Spinal cord (tissue), 10 donors: ENCODE results near the gene SEC11C. TPM values are rescaled to one million over a fixed set of nuclear protein-coding genes. Genes with fewer than 3 reads are reported as not detected.
A peak's percentile ranks its signal among the peaks of the same experiment; 100 is the strongest.

Experiments used
- DNase-seq, 6 donors: peaks; one replicate each; pipeline versions ENCODE4 v3.0.0 to v3.0.0-alpha.2; 2013 to 2015; ENCODE audit warnings: low spot score in 6 of 6, low read depth in 4 of 6
- H3K27ac ChIP-seq: one replicate; pipeline ENCODE4 v1.5.1; 2013; ENCODE audit warnings: low read depth, low read length, control low read depth
- H3K27me3 ChIP-seq: one replicate; pipeline ENCODE4 v1.6.1; 2013; ENCODE audit warnings: low read length; ENCODE audit not compliant: control insufficient read depth, insufficient read depth
- H3K36me3 ChIP-seq: one replicate; pipeline ENCODE4 v1.6.1; 2013; ENCODE audit warnings: low read length; ENCODE audit not compliant: control insufficient read depth, insufficient read depth
- H3K4me1 ChIP-seq: one replicate; pipeline ENCODE4 v1.6.1; 2013; ENCODE audit warnings: low read length; ENCODE audit not compliant: control insufficient read depth, insufficient read depth
- H3K4me3 ChIP-seq: one replicate; pipeline ENCODE4 v1.5.1; 2013; ENCODE audit warnings: low read depth, low read length, control low read depth
- H3K9me3 ChIP-seq: one replicate; pipeline ENCODE4 v1.6.1; 2013; ENCODE audit warnings: low read length; ENCODE audit not compliant: control insufficient read depth, insufficient read depth
- WGBS: methylation state at CpG from one replicate; pipeline ENCODE4 v1.1.5; 2013; ENCODE audit warnings: missing lambda C conversion rate; ENCODE audit not compliant: insufficient coverage; 5-methylcytosine and 5-hydroxymethylcytosine counted together
- polyA plus RNA-seq, 2 donors: library from polyadenylated mRNA; unstranded; fragments of 120-200 nt; gene quantifications; one replicate each; pipeline ENCODE4 v1.2.1, GENCODE V29; 2013; ENCODE audit not compliant: insufficient read length in 2 of 2
- total RNA-seq, 2 donors: library from RNA; depleted of rRNA in 1 of 2; stranded (reverse); fragments of 120-200 nt in 1 of 2; fragments of >200 nt in 1 of 2; gene quantifications; one replicate each; pipeline versions ENCODE4 v1.2.3 to v1.2.4, GENCODE V29; 2013 to 2014
- donor health status: healthy.

Gene SEC11C
- total and polyA plus RNA-seq, 4 donors: 61.7 to 206 (median 138) TPM

- peaks cover 9% of the 10 kb centered on the region for H3K36me3 ChIP-seq
- H3K27me3 ChIP-seq: no peaks in the 10 kb centered on the region
- no peak overlapping the region for H3K4me3 ChIP-seq
- 68% methylated on average over 2 of the region's 3 CpGs for WGBS
- no peak for DNase-seq
- no peaks in the 10 kb centered on the region for H3K9me3 ChIP-seq
- H3K27ac ChIP-seq: no peak overlapping the region
- no peaks in the 10 kb centered on the region for H3K4me1 ChIP-seq
Observed at GRCh38 chr18:59159265-59159664, 19.6 kb downstream of the SEC11C start.

- no peak for DNase-seq
- no peaks in the 10 kb centered on the region for H3K9me3 ChIP-seq
- no peak overlapping the region for H3K4me3 ChIP-seq
- peaks cover 5% of the 10 kb centered on the region for H3K36me3 ChIP-seq
- no peaks in the 10 kb centered on the region for H3K27me3 ChIP-seq
- WGBS: 85% methylated on average over 8 of the region's 10 CpGs
- H3K4me1 ChIP-seq: no peaks in the 10 kb centered on the region
- H3K27ac ChIP-seq: no peak overlapping the region
Observed at GRCh38 chr18:59159986-59160385, 20.3 kb downstream of the SEC11C start.

GRCh38 chr18:59172664-59173249 is 33.1 kb downstream of the SEC11C start:
- no CpG with 5 or more reads among the region's 2 CpGs for WGBS
- peaks cover 3% of the 10 kb centered on the region for H3K4me1 ChIP-seq
- H3K27ac ChIP-seq: no peak overlapping the region
- no peaks in the 10 kb centered on the region for H3K27me3 ChIP-seq
- H3K4me3 ChIP-seq: no peak overlapping the region
- H3K9me3 ChIP-seq: peaks cover 12% of the 10 kb centered on the region
- no peaks in the 10 kb centered on the region for H3K36me3 ChIP-seq
- no peak for DNase-seq

- no CpG with 5 or more reads among the region's 4 CpGs for WGBS
Observed at GRCh38 chr18:59177485-59177884, 37.8 kb downstream of the SEC11C start.

GRCh38 chr18:59180150-59180845 is 40.6 kb downstream of the SEC11C start:
- WGBS: 85% methylated on average over 4 of the region's 9 CpGs
- Histone ChIP-seq H3K4me3 (no peak overlapping the region), H3K27ac (no peak overlapping the region), H3K9me3 (no peaks in the 10 kb centered on the region), H3K36me3 (no peaks in the 10 kb centered on the region), H3K27me3 (no peaks in the 10 kb centered on the region), H3K4me1 (peaks cover 3% of the 10 kb centered on the region)
- DNase-seq: peak in 1 of 6 donors; percentile 15

More at GRCh38 chr18:59177485-59177884, 37.8 kb downstream of the SEC11C start:
- Histone ChIP-seq H3K9me3 (peaks cover 7% of the 10 kb centered on the region), H3K27ac (no peak overlapping the region), H3K27me3 (no peaks in the 10 kb centered on the region), H3K4me3 (no peak overlapping the region), H3K4me1 (peaks cover 3% of the 10 kb centered on the region), H3K36me3 (no peaks in the 10 kb centered on the region)
- peak in 1 of 6 donors; percentile 18 for DNase-seq

- H3K36me3 ChIP-seq: no peaks in the 10 kb centered on the region
- no peaks in the 10 kb centered on the region for H3K27me3 ChIP-seq
- H3K27ac ChIP-seq: no peak overlapping the region
- H3K4me1 ChIP-seq: no peaks in the 10 kb centered on the region
- WGBS: no CpG with 5 or more reads among the region's 1 CpG
- no peak overlapping the region for H3K4me3 ChIP-seq
- DNase-seq: peak in 1 of 6 donors; percentile 27
- no peaks in the 10 kb centered on the region for H3K9me3 ChIP-seq
Observed at GRCh38 chr18:59182673-59183072, 43.0 kb downstream of the SEC11C start.

GRCh38 chr18:59189008-59189407 is 49.3 kb downstream of the SEC11C start:
- H3K4me3 ChIP-seq: no peak overlapping the region

GRCh38 chr18:59189746-59190145 is 50.1 kb downstream of the SEC11C start:
- Histone ChIP-seq H3K36me3 (no peaks in the 10 kb centered on the region), H3K4me1 (no peaks in the 10 kb centered on the region), H3K4me3 (no peak overlapping the region), H3K9me3 (no peaks in the 10 kb centered on the region), H3K27me3 (no peaks in the 10 kb centered on the region), H3K27ac (no peak overlapping the region)
- no peak for DNase-seq
- WGBS: no CpG with 5 or more reads among the region's 1 CpG

More at GRCh38 chr18:59189008-59189407, 49.3 kb downstream of the SEC11C start:
- no CpG with 5 or more reads among the region's 2 CpGs for WGBS
- H3K4me1 ChIP-seq: no peaks in the 10 kb centered on the region
- DNase-seq: no peak
- no peaks in the 10 kb centered on the region for H3K9me3 ChIP-seq
- H3K27ac ChIP-seq: no peak overlapping the region
- no peaks in the 10 kb centered on the region for H3K27me3 ChIP-seq
- H3K36me3 ChIP-seq: no peaks in the 10 kb centered on the region

- H3K27me3 ChIP-seq: no peaks in the 10 kb centered on the region
- peaks cover 4% of the 10 kb centered on the region for H3K4me1 ChIP-seq
- peak in 2 of 6 donors; percentile 25 to 41 for DNase-seq
- 48% methylated on average over 3 of the region's 4 CpGs for WGBS
- H3K9me3 ChIP-seq: no peaks in the 10 kb centered on the region
- H3K36me3 ChIP-seq: no peaks in the 10 kb centered on the region
- no peak overlapping the region for H3K27ac ChIP-seq
- H3K4me3 ChIP-seq: no peak overlapping the region
Observed at GRCh38 chr18:59196161-59196725, 56.6 kb downstream of the SEC11C start.

- no peak overlapping the region for H3K27ac ChIP-seq
- no peaks in the 10 kb centered on the region for H3K36me3 ChIP-seq
- peaks cover 4% of the 10 kb centered on the region for H3K4me1 ChIP-seq
- H3K27me3 ChIP-seq: no peaks in the 10 kb centered on the region
- WGBS: 59% methylated on average over 2 of the region's 2 CpGs
- no peak for DNase-seq
- no peaks in the 10 kb centered on the region for H3K9me3 ChIP-seq
- no peak overlapping the region for H3K4me3 ChIP-seq
Observed at GRCh38 chr18:59197636-59198035, 58.0 kb downstream of the SEC11C start.
